GM21737 (cell line): ENCODE measurements around the gene RPS23.
"Not testable (repeated sequence)": the region's sequence is repeated elsewhere in the genome, so short reads cannot be mapped to it uniquely, and the experiment has no call there.

Experiments used
- ATAC-seq: cut with Tn5 transposase; IDR thresholded peaks from one replicate; pipeline ENCODE4 v1.9.1; 2021; ENCODE audit warnings: mild to moderate bottlenecking, moderate library complexity; ENCODE audit not compliant: unreplicated experiment

RPS23 gene

GRCh38 chr5:82290908-82291307 lies 12.8 kb upstream of the RPS23 start:
- ATAC-seq: no peak

GRCh38 chr5:82290005-82290404 lies 11.9 kb upstream of the RPS23 start:
- no peak for ATAC-seq

- no peak for ATAC-seq
Observed at GRCh38 chr5:82287625-82288024, 9.5 kb upstream of the RPS23 start.

- ATAC-seq: no peak
Observed at GRCh38 chr5:82285206-82285605, 7.1 kb upstream of the RPS23 start.

- ATAC-seq: no peak
Observed at GRCh38 chr5:82283893-82284292, 5.7 kb upstream of the RPS23 start.

- no peak for ATAC-seq
Observed at GRCh38 chr5:82278711-82279370, 687 bp upstream of the RPS23 start.

- ATAC-seq: no peak
Observed at GRCh38 chr5:82277613-82277986, 554 bp downstream of the RPS23 start.

- no peak for ATAC-seq
Observed at GRCh38 chr5:82276800-82277612, 1.1 kb downstream of the RPS23 start.

GRCh38 chr5:82275216-82275664 lies 2.9 kb downstream of the RPS23 start:
- no peak for ATAC-seq

GRCh38 chr5:82274343-82275211 lies 3.6 kb downstream of the RPS23 start:
- ATAC-seq: no peak

- not testable (repeated sequence) for ATAC-seq
Observed at GRCh38 chr5:82273426-82273825, 4.7 kb downstream of the RPS23 start.

- not testable (repeated sequence) for ATAC-seq
Observed at GRCh38 chr5:82272571-82273356, 5.4 kb downstream of the RPS23 start.

GRCh38 chr5:82269363-82269762 lies 8.8 kb downstream of the RPS23 start:
- not testable (repeated sequence) for ATAC-seq

- not testable (repeated sequence) for ATAC-seq
Observed at GRCh38 chr5:82267297-82267933, 10.7 kb downstream of the RPS23 start.

- ATAC-seq: no peak
Observed at GRCh38 chr5:82265047-82265446, 13.1 kb downstream of the RPS23 start.

GRCh38 chr5:82259172-82259800 lies 18.9 kb downstream of the RPS23 start:
- no peak for ATAC-seq

GRCh38 chr5:82257729-82258128 lies 20.4 kb downstream of the RPS23 start:
- ATAC-seq: no peak

- ATAC-seq: no peak
Observed at GRCh38 chr5:82257247-82257646, 20.9 kb downstream of the RPS23 start.

- no peak for ATAC-seq
Observed at GRCh38 chr5:82255844-82256243, 22.3 kb downstream of the RPS23 start.

GRCh38 chr5:82252744-82253143 lies 25.4 kb downstream of the RPS23 start:
- ATAC-seq: no peak
